ENCODE measurements around the gene SPO11.

SPO11 gene, protein sequence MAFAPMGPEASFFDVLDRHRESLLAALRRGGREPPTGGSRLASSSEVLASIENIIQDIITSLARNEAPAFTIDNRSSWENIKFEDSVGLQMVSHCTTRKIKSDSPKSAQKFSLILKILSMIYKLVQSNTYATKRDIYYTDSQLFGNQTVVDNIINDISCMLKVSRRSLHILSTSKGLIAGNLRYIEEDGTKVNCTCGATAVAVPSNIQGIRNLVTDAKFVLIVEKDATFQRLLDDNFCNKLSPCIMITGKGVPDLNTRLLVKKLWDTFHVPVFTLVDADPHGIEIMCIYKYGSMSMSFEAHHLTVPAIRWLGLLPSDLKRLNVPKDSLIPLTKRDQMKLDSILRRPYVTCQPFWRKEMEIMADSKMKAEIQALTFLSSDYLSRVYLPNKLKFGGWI

DNA sequence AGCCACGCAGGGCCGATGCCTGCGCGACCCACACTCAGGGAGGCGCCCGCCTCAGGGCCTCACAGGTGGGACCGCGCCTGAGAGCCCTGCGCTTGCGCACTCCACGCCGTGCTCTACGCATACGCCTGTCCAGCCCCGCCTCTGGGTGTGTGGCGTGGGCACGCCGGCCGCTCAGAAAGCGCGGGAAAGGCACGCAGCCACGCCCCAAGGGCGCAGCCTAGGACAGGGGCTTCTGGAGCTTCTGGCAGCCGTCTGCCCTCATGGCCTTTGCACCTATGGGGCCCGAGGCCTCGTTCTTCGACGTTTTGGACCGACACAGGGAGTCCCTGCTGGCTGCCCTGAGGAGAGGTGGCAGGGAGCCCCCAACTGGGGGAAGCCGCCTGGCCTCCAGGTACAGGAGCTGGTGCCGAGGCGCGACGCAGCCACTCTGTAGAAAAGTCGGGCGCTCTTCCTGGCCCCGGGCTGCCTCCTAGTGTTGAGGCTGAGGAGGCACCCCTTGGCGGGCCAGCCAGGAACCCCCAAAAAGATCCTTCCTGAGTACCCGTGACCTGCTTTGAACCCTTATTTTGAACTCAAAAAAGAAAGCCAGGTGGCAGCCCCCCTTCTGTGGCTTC is at the start of gene SPO11:
TSS of gene SPO11 (plus strand) at position 196 of the 614 bp plus-strand sequence. CDS start at position 261, 65 bp downstream.
- peak; percentile 16 for DNase-seq

DNA sequence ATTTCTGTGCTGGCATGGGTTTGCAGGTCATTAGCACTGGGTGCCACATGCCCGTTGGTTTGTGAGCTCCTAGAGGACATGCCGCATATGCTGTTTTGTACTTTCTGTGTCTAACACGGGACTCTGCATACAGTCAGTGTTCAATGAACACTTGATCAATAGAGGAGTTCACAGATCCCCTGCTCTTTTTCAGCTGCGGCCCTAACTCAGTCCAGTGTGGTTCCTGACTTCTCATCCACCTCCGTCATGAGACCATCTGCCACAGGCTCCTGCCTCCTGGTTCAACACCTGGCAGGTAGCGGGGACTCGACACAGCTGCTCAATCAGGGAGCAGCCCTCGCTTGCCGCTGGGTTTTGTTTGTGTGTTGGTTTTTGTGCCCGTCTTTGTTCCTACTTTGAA is 49.4 kb upstream of the SPO11 start:
- DNase-seq: no peak

DNA sequence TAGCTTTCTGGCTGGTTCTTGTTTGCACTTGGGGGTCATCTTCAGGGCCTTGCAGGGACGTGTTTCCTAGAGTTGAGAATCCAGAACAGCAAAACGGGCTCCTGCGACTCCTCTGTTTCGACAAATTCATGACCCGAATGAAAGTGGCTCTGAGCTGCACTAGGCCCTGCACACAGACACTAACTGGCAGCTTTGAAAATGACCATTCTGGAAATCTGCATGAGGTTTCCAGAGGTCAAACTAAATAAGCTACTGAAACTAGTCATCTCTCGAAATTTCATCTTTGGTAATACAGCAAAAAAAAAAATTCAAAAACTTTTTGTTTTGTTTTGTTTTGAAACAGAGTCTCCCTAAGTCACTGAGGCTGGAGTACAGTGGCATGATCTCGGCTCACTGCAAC is 47.7 kb upstream of the SPO11 start:
- no peak for DNase-seq

DNA sequence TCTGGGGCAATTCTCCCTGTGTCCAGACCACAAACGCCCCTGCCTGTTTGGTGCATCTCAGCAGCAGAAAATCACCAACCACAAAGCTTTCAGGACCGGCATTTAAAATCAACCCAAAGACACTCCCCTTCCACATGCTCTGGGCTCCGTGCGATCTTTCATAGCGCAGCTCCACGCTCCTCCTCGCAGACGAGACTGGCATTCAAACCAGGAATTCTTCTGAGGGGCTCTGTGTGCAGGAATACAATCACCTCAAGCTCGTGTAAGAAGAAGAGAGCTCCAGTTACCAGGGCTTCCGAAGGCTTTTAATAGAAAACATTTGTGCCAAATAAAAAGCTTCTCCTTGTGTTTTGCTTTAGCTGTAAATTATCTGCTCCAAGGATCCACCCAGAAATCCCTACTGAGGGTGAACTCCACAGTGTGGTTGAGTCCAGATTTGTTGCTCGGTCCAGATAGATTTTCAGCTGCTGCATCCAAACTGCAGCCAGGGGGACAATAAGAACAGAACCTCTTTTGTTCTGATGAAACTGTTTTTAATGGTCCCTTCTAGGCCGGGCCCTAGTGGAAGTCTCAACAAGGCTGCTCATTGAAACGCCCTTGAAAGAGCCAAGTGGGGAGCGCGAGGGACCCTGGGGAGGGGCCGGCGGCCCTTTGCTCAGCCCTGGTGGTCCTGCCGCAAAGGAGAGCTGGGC is 46.8 kb upstream of the SPO11 start:
- no peak for DNase-seq

DNA sequence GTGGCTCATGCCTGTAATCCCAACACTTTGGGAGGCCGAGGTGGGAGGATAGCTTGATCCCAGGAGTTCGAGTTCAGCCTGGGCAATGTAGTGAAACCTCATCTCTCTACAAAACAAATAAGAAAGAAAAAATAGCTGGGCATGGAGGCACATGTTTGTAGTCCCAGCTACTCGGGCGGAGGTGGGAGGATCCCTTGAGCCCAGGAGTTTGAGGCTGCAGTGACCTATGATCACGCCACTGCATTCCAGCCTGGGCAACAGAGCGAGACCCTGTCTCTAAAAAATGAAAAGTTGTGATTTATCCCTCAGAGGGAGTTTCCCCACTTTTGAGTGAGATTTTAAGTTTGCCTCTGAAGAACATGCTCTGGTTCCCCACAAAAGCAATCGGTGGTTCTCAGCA is 45.7 kb upstream of the SPO11 start:
- DNase-seq: no peak

DNA sequence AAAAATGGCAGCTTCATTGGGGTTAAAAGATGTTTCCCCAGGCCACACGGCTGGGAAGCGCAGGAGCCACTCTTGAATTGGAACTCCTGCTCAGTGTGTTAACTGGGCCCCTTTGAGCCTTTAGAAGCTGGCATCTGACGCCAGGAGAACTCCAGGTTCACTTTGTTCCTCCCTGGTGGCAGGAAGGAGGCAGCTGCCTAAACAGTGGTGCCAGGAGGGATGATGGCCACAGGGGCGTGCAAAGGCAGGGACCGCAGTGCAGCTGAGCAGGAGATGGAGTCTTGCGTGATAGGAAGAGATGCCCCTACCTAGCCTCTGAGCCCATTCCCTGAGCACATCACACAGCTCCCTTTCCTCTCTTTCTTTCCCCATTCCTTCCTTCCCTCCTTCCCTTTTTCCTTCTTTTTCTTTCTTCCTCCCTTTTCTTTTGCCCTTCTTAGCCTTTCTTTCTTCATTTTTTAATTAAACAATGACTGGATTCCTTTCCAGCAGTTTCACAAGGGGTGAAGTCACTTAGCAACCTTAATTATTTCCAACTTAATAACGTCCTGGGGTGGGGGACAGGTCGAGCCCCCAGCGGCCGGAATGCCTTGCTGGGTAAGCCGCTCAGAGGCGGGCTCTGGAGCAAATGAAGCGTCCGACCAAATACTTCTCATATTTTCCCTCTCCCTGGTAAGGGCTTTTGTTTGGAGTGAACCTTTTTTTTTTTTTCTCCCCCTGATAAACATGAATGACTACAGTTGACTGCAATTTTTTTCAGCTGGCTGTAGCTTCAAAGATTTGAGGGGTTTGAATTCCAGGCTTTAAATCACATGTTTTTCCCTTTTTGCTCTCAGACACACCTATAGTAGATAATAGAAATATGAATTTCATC is 42.4 kb upstream of the SPO11 start:
- no peak for DNase-seq

DNA sequence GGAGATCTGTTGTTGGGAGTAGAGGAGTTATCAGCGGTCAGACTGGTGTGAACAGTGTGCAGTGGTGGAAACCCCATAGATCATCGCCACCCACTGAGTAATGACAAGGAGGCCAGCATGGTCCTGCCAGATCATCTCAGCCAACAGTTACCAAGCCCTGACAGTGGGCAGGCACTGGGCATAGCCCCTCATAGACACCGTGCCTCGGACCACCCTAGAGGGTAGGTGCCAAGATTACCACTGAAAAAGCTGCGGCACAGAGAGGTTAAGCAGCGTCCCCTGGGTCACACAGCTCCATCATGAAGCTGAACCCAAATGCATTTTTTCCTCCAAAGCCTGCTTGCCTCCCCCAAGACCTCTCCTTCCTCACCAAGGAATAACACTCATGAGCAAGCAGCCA is 41.7 kb upstream of the SPO11 start:
- DNase-seq: no peak

DNA sequence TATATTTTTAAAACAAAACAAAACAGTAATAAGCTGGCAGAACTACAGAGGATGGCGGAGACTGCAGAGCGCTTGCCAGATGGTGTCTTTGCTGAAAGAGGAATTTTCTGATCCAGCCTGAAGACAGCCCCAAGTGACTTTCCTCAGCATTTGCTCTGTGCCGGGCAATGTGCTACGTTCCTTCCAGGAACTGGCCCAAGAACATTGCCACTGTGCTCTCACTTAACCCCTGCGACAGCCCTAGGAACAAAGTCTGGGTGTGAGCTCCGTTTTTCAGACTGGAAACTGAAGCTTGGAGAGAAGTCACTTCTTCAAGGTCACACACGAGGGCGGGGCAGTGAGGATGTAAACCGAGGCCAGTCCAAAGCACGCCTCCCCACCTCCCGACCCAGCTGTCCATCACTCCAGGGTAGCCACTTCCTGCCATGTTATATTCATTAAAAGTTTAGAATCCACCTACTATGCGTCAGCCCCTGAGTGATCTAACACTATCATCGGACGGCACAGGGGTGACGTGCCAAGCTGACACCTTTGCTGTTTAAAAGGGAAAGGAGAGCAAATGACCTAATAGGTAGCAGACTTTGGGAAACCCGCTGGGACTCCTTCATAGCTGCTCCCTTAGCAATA is 40.8 kb upstream of the SPO11 start:
- no peak for DNase-seq

DNA sequence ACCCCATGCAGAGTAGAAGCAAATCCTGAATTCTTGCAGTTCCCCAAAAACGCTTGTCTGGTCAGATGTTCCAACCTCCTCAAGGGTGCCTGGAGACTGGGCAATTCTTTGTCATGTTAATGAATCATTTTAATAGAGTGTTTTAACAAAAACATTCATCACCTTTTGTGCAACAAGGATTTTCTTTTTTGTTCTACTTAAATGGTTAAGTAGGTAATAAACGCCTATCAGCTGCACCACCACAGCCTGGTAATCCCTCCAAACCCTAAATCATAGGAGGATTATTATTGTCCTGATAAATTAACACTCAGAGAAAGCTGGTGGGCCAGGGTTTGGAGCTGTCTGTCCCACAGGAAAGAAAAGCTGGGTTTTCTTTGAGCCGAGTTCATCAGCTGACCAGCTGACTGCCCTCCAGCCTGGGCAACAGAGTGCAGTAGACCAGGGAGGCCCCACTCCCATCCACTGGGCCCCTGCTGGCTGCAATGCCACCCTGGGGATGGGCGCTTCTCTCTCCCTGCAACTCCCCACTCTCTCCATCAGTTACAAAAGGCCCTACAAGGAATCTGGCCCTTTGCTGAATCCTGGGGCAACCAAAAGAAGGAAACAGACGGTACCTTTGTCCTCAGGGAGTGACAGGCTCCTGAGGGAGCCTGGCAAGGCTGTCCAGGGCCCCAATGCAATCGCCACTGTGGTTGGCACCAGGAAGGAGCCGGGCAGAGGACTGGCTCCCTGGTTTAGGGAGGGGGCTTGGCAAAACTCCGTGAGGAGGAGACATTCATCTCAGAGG is 40.0 kb upstream of the SPO11 start:
- no peak for DNase-seq

DNA sequence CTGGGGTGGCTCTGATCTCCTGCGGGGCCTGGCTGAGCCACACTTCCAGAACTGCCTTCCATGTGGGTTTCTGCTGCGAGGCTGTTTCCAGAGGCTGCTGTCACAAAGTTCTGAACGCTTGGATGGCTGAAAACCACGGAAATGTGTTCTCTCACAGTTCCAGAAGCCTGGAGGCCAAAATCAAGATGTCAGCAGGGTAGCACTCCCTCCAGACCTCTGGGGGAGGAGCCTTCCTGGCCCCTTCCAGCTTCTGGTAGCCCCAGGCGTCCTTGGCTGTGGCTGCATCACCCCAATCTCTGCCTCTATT is 39.5 kb upstream of the SPO11 start:
- no peak for DNase-seq

DNA sequence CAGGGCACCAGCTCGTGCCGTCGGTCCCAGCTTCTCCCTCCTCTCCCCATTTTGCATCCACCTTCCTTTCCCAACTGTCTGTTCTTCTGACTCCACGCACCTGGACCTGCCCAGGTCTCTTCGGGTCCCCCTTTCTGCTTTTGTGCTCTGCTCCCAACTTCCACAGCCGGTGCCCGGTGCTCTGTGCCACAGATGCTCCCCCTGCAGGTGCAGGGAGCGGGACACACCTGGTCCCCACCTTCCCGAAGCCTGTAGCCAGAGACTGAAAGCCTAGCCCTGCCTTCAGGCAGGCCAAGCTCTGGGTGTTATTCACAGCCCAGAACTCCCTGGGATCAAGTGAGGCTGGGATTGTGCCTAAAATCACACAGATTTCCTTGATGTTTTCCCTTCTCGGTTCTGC is 38.6 kb upstream of the SPO11 start:
- DNase-seq: no peak

DNA sequence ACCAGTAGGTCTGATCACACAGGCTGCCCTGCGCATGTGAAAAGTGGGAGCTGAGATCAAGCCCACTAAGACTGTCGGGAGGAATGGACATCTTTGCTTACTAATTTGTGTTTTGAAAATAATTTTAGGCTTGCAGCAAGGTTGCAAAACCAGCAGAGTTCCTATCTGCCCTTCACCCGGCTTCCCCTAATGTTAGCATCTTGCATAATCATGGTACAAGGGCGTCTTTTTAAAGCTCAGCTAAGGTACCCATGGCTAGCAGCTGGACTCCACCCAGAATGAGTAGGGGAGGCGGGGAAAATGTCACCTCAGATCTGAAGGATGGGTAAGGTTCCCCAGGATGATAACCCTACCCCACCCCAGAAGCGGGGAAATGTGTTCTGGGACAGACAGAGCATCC is 37.9 kb upstream of the SPO11 start:
- no peak for DNase-seq

DNA sequence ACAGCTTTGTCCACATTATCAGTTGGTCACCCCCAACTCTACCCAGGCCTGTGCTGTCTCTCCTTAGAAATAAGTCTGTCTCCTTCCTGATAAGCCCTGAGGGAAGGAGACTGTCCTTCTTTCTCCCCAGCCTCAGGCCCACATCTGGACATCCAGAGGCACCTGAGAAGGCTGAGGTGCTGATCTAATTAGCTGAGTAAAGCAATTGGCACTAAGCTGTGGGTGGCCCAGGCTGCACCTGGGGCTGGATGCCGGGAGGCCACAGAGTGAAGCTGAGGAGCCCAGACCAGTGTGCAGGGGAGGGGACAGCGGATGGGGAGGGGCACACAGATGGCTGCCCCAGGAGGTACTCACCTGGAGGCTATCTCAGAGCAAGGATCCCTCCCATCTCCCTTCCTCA is 37.0 kb upstream of the SPO11 start:
- DNase-seq: no peak

DNA sequence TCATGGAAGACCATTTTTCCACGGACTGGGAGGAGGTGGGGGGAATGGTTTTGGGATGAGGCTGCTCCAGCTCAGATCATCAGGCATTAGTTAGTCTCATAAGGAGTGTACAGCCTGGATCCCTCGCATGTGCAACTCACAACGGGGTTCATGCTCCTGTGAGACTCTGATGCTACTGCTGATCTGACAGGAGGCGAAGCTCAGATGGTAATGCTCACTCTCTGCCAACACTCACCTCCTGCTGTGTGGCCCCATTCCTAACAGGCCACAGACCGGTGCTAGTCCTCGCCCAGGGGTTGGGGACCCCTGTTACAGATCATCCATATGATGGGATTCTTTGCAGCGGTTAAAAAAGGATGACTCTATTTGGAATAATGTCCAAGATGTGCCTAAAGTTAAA is 35.6 kb upstream of the SPO11 start:
- DNase-seq: no peak

DNA sequence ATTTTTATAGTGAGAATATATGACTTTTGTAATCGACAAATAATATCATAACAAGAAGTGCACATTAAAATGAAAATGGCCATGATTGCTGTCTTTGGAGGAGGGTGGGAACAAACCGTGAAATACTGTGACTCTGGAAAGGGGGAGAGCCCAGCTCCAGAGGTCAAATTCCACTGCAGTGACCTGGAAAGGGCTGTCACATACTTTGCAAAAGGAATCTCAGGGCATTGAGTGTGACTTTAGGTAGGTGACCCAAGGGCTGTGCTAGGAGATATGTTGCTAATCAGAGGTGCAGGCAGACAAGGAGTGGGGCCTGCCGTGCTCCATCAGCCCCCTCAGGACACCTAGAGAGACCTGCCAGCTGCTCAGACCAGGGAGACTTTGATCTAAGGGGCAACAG is 35.1 kb upstream of the SPO11 start:
- DNase-seq: no peak

DNA sequence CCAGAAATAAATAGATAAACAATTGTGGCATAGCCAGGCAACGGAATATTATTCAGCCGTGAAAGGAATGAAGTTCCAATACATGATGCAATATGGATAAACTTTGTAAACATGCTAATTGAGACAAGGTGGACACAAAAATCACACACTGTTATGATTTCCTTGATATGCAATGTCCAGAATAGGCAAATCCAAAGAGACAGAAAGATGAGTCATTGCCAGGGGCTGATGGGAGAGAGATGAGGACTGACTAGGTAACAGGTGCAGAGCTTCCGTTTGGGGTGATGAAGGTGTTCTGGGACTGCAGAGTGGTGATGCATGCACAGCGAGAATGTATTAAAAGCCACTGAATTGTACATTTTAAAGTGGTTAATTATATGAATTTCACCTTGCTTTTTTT is 31.1 kb upstream of the SPO11 start:
- DNase-seq: no peak

DNA sequence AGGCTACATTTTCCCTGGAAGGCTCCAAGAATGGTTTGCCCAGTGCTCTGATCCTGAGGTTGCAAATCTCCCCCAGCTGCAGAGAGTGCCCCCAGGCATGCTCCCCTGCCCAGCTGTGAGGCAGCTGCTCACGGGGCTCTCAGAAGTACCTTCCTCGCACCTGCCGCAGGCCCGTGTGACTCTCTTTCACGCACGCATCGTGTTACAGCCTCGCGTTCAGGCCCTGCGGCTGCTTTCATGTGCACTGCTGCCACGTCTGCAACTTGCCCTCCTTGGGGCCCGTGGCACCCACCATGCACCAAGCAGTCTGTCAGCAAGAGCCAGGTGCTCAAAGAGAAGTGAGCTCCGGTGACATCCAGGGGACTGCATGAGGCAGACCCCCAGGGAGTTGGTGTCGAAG is 28.6 kb upstream of the SPO11 start:
- DNase-seq: no peak

DNA sequence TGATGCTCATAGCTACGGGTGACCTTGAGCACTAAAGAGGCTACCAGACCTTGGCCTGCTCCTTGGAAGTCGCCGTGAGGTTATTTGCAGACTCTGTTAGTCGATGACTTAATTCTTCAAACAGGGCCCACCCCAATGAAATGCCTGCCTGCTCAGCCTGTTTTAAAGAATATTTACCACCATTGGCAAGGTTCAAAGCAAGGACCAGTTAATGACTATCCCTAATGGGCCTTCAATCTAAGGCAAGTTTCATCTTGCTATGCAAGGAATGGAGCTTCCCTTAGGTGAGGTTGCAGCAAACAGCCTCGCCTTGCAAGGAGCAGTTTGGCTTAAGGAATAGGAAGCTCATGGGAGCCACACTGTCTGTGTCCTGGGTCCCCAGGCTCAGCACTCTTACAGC is 22.9 kb upstream of the SPO11 start:
- no peak for DNase-seq

DNA sequence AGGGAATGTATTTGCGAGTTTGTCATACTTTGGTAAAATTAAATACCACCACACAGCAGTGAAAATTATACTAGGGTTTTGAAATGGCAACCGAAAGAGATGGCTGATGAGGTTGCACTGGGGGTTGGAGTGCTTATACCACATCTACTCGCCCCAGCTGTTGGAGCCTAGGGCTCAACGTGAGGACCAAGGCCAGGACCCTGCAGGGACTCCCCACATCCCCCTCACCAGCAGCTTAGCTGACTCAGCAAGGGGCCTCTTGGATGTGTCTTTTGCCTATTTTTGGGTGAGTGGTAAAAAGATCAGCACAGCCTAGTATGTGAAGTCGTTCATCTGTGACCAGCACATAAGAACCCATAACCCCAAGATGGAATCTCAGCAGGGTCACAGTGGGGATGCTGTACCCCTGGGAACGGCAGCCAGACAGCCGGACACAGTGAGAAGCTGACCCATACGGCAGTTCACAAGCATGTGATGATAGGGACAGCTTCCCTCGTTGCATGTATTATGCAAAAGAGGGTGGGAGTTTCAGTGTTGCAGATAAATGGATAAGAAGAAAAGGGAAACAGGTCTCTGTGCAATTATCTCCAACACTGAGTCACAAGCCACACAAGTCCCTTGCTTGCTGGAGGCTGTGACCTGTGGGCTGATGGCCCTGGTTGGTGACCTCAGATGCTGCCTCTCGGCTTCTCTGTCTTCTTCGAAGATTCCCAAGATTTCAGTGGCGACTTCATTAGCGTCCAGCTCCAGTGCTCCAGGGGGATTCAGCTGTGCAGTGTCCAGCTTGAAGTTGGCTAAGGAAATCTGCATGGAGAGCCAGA is 20.9 kb upstream of the SPO11 start:
- DNase-seq: no peak

DNA sequence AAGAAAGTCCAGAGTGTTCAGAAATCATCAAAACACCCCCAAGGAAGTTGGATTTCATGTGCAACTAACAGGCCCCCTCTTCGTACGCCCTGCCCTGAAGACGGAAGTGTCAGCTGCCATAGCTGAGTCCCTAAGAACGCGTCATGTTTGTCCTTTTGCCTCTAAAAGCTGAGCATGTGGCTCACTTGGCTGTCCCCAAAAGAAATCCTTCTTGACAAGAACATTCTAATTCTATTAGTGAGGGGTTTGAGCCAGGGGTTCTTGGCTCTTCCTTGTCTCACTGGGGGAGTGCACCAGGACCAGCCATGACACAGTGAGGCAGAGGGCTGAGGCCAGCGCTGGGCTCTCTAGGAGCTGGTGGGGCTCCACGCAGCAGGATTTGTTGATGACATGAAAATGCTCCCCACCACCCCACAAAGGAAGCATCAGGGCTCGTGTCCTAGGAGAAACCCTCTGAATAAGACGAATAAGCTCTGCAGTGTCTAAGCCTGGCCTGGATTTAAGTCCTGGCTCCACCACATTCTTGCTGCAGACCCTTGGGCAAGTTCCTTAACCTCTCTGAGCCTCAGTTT is 20.0 kb upstream of the SPO11 start:
- no peak for DNase-seq

Data from stimulated activated CD4-positive, alpha-beta T cell treated with anti-CD3 and anti-CD28 coated beads, Interleukin-15, amount 100 ng/mL, for 24 hours (primary cell).